Measurements from ENCODE around the gene ZNF789.

The ZNF789 gene

DNA sequence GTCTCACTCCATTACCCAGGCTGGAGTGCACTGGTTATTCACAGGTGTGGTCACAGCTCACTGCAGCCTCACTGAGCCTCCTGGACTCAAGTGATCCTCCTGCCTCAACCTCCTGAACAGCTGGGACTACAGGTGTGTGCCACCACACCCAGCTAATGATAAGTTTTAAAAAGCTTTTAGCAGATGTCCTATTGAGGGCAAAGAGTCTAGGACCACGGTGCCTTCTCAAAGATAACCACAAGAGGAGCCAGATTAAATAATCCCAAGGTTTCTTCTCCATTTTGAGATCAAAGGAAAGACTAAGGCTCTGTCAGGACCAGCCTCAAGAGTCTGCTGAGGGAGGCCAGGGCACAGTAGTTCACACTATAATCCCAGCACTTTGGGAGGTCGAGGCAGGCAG, 11.5 kb upstream of the ZNF789 start:
- Histone ChIP-seq H3K36me3 (ENCODE audit: insufficient read depth, low read length) (peaks cover 47% of the 10 kb centered on the region), H3K9ac (ENCODE audit: low read length) (no peak overlapping the region), H3K27me3 (ENCODE audit: control insufficient read depth in 1 of 2, insufficient read depth in 2 of 2, low read length in 2 of 2) (no peaks in the 10 kb centered on the region), H3K4me1 (ENCODE audit: insufficient read depth, low read length) (peaks cover 17% of the 10 kb centered on the region), H3K27ac (ENCODE audit: low read depth, low read length) (no peak overlapping the region), H3K4me3 (ENCODE audit: low read depth in 1 of 2, low read length in 2 of 2) (no peak overlapping the region), H3K9me3 (ENCODE audit: low read length) (no peaks in the 10 kb centered on the region)

DNA sequence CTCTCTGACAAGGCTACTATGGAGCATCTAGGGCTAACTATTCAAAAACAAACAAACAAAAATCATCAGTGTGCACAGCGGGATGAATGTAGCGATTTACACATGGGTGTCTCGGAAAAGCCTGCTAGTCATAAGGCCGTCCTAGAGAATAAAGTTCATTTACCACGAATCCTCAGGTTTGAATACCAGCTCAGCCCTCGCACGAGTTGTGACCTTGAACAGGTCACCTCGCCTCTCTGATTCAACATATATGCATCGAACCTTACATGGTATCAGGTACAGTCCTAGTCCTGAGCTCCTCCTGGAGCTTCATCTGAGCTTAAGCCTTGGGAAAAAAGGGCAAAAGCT, 7.3 kb upstream of the ZNF789 start:
- peak overlapping the region; percentile 73 to 99 for H3K4me3 ChIP-seq (ENCODE audit: low read depth in 1 of 2, low read length in 2 of 2)
- H3K9ac ChIP-seq (ENCODE audit: low read length) = peak overlapping the region; percentile 92
- H3K36me3 ChIP-seq (ENCODE audit: insufficient read depth, low read length) = peaks cover 11% of the 10 kb centered on the region
- H3K27ac ChIP-seq (ENCODE audit: low read depth, low read length) = peak overlapping the region; percentile 85
- no peaks in the 10 kb centered on the region for H3K9me3 ChIP-seq (ENCODE audit: low read length)
- no peaks in the 10 kb centered on the region for H3K27me3 ChIP-seq (ENCODE audit: control insufficient read depth in 1 of 2, insufficient read depth in 2 of 2, low read length in 2 of 2)
- H3K4me1 ChIP-seq (ENCODE audit: insufficient read depth, low read length) = peaks cover 17% of the 10 kb centered on the region

DNA sequence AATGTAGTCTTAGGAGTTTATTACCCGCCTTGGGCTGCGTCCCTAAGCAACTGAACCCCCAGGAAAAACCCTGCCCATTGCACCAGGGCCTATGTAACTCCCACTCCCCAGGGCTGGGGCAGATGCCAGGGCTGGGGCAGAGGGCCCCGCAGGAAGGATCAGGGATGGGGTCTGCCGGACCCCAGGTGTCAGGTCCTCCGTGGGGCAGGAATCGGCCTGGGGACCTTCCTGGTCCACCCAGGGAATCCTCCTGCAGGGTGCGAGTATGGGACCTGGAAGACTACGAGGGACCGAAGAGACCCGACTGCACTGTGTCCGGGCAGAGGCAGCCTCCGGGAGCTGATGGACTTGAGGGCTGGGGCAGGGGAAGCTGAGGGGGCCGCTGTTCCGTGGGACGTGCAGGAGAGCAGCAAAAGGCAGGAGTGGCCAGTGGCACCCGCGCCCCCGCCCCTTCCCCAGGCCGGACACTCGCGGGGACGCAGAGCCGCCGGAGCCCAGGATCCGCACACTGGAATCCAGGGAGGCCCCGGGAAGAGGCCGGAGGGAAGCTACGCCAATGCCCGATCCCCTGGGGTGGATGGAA, 4.3 kb upstream of the ZNF789 start:
- no peaks in the 10 kb centered on the region for H3K9me3 ChIP-seq (ENCODE audit: low read length)
- no peak overlapping the region for H3K9ac ChIP-seq (ENCODE audit: low read length)
- no peak overlapping the region for H3K27ac ChIP-seq (ENCODE audit: low read depth, low read length)
- H3K27me3 ChIP-seq (ENCODE audit: control insufficient read depth in 1 of 2, insufficient read depth in 2 of 2, low read length in 2 of 2) = no peaks in the 10 kb centered on the region
- no peak overlapping the region for H3K4me3 ChIP-seq (ENCODE audit: low read depth in 1 of 2, low read length in 2 of 2)
- H3K4me1 ChIP-seq (ENCODE audit: insufficient read depth, low read length) = peaks cover 16% of the 10 kb centered on the region
- H3K36me3 ChIP-seq (ENCODE audit: insufficient read depth, low read length) = no peaks in the 10 kb centered on the region

DNA sequence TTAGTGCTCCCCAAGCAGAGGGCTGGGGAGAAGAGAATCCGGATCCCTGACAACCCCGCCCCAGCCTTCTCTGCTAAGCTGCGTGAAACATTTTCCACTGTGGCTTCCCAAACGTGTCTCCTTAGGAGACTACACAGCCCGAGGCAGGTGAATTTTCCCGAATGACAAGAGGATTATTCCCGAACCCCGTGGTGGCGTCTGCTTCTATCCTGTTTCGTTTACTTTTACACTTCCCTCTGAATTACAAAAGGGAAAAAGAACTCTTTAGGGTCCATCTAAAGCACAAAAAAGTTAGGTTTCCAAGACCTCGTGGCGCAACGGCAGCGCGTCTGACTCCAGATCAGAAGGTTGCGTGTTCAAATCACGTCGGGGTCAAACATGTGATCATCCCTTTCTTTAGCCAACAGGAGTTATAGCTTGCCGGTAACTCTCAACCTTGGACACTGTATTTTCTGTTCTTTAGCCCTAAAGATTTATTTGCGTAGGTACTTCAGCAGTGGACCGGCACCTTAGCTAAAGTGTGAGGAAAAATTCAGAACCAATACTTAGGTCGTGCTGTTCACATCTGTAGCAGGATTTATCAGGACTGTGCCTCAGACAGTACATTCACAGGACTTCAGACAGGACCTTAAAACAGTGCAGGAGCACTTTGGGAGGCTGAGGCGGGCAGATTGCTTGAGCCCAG, 3.2 kb upstream of the ZNF789 start:
- Histone ChIP-seq H3K27ac (ENCODE audit: low read depth, low read length) (no peak overlapping the region), H3K9ac (ENCODE audit: low read length) (no peak overlapping the region), H3K4me3 (ENCODE audit: low read depth in 1 of 2, low read length in 2 of 2) (no peak overlapping the region), H3K27me3 (ENCODE audit: control insufficient read depth in 1 of 2, insufficient read depth in 2 of 2, low read length in 2 of 2) (no peaks in the 10 kb centered on the region), H3K4me1 (ENCODE audit: insufficient read depth, low read length) (peaks cover 19% of the 10 kb centered on the region), H3K9me3 (ENCODE audit: low read length) (no peaks in the 10 kb centered on the region), H3K36me3 (ENCODE audit: insufficient read depth, low read length) (no peaks in the 10 kb centered on the region)

DNA sequence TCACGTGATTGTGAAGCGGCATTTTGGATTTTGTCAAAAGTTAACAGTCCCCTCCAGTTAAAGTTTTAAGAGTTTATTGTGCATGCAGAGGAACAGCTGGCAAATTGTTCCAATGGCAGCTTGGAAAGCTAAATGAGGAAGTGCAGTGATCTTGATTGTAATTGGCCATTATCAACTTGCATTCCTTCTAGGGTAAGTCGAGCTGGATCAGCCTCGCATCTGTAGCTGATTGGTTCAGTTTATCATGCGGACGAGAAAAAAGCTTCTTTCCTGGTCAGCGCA, 566 bp downstream of the ZNF789 start:
- Histone ChIP-seq H3K27ac (ENCODE audit: low read depth, low read length) (peak overlapping the region; percentile 76), H3K36me3 (ENCODE audit: insufficient read depth, low read length) (peaks cover 6% of the 10 kb centered on the region), H3K9me3 (ENCODE audit: low read length) (no peaks in the 10 kb centered on the region), H3K27me3 (ENCODE audit: control insufficient read depth in 1 of 2, insufficient read depth in 2 of 2, low read length in 2 of 2) (no peaks in the 10 kb centered on the region), H3K4me3 (ENCODE audit: low read depth in 1 of 2, low read length in 2 of 2) (peak overlapping the region; percentile 70 to 92), H3K9ac (ENCODE audit: low read length) (peak overlapping the region; percentile 68), H3K4me1 (ENCODE audit: insufficient read depth, low read length) (peaks cover 10% of the 10 kb centered on the region)

DNA sequence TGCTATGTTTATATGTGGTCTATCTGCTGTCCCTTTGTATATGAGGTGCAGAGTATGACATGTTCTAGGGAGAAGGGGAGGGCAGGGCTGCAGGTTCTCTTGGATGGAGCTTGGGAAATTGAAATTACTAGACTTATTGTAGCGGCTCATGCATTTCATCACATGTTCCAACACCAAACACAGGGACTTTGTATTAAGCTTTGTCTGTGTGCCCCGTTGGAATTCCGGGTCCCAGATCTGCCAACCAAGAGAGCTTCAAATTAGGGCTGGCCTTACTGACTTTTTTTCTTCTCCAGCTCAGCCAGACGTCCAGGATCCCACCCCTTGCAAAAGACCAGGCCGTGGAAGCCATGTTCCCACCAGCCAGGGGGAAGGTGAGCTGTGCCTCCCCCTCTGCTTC, 3.4 kb downstream of the ZNF789 start:
- peaks cover 16% of the 10 kb centered on the region for H3K36me3 ChIP-seq (ENCODE audit: insufficient read depth, low read length)
- no peaks in the 10 kb centered on the region for H3K9me3 ChIP-seq (ENCODE audit: low read length)
- no peaks in the 10 kb centered on the region for H3K27me3 ChIP-seq (ENCODE audit: control insufficient read depth in 1 of 2, insufficient read depth in 2 of 2, low read length in 2 of 2)
- no peak overlapping the region for H3K9ac ChIP-seq (ENCODE audit: low read length)
- H3K27ac ChIP-seq (ENCODE audit: low read depth, low read length) = no peak overlapping the region
- H3K4me1 ChIP-seq (ENCODE audit: insufficient read depth, low read length) = peaks cover 14% of the 10 kb centered on the region
- no peak overlapping the region for H3K4me3 ChIP-seq (ENCODE audit: low read depth in 1 of 2, low read length in 2 of 2)

DNA sequence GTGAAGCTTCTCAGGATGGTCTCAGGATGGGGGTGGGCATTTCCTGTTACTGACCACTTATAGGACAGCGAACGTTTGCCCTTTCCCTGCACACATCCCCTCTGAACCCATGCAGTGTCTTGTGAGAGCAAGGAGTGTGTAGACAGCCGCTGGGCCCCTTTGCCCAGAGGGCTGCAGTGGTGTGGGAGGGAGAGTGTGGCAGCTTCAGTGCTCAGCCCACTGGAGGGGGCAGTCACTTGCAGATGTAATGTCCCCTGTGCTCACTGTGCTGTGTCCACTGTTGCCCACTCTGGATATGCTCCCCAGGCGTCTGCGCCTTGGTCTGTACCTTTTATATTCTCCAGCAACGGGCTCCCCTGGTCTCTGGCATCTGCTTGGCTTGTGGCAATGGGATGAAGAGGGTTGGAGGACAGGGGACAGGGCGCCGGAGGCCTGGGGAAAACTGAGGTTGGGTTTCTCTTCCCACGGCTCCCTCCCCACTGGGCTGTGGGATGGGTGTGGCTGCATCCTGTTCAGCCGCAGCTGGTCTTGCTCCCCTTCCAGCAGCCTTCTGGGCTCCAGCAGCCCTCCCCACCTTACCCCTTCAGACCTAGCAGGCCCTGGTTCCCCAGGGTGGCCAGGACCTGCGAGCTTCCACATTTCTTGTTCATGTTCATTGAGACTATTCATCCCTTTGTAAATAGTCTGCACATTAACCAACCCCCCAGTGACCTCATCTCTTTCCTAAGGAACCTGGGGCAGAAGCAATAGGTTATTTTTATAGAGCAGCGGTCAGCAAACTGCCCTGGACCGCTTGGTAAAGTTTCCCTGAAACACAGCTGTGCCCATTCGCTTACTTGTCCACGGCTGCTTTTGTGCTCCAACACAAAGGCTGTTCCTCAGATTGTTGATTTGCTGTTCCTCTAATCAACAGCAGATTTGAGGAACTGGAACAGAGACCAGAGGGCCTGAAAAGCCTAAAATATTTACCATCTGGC, 6.1 kb downstream of the ZNF789 start:
- Histone ChIP-seq H3K4me3 (ENCODE audit: low read depth in 1 of 2, low read length in 2 of 2) (no peak overlapping the region), H3K27ac (ENCODE audit: low read depth, low read length) (no peak overlapping the region), H3K9ac (ENCODE audit: low read length) (no peak overlapping the region), H3K27me3 (ENCODE audit: control insufficient read depth in 1 of 2, insufficient read depth in 2 of 2, low read length in 2 of 2) (no peaks in the 10 kb centered on the region), H3K36me3 (ENCODE audit: insufficient read depth, low read length) (peaks cover 17% of the 10 kb centered on the region), H3K4me1 (ENCODE audit: insufficient read depth, low read length) (peaks cover 7% of the 10 kb centered on the region), H3K9me3 (ENCODE audit: low read length) (no peaks in the 10 kb centered on the region)

DNA sequence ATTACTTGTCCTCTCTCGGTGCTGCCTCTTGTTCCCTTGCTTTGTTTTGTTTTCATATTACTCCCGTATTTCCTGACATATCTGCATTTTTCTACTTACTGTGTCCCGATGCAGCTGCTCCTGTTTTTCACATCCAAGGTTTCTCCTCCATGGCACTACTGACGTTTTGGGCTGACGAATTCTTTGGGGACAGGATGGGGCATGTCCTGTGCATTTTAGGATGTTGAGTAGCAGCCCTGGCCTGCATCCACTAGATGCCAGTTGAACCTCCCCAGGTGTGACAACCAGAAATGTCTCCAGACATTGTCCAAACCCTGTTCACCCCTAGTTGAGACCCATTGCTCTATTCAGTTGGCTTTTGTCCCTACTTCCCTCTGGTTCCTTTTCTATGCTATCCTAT, 12.4 kb downstream of the ZNF789 start:
- Histone ChIP-seq H3K9ac (ENCODE audit: low read length) (no peak overlapping the region), H3K27ac (ENCODE audit: low read depth, low read length) (no peak overlapping the region), H3K36me3 (ENCODE audit: insufficient read depth, low read length) (peaks cover 19% of the 10 kb centered on the region), H3K4me3 (ENCODE audit: low read depth in 1 of 2, low read length in 2 of 2) (no peak overlapping the region), H3K9me3 (ENCODE audit: low read length) (no peaks in the 10 kb centered on the region), H3K4me1 (ENCODE audit: insufficient read depth, low read length) (no peaks in the 10 kb centered on the region), H3K27me3 (ENCODE audit: control insufficient read depth in 1 of 2, insufficient read depth in 2 of 2, low read length in 2 of 2) (no peaks in the 10 kb centered on the region)

DNA sequence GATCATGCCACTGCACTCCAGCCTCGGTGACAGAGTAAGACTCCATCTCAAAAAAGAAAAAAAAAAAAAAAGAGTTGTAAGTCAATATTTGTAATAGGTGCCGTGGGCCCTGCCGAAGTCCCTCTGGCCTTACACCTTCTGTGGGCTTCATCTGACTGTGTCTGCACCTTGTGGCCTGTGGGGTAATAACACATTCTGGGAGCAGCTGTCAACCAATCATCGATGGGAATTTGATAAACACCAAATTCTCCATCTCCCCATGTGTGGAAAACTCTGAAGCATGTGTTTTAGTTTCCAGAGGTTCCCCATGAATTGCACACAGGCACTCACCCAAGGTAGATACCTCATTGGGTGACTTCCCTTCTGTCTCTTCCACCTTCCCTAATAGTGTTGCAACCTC, 16.5 kb downstream of the ZNF789 start:
- Histone ChIP-seq H3K9me3 (ENCODE audit: low read length) (peaks cover 13% of the 10 kb centered on the region), H3K4me3 (ENCODE audit: low read depth in 1 of 2, low read length in 2 of 2) (no peak overlapping the region), H3K9ac (ENCODE audit: low read length) (no peak overlapping the region), H3K36me3 (ENCODE audit: insufficient read depth, low read length) (peaks cover 24% of the 10 kb centered on the region), H3K27me3 (ENCODE audit: control insufficient read depth in 1 of 2, insufficient read depth in 2 of 2, low read length in 2 of 2) (no peaks in the 10 kb centered on the region), H3K27ac (ENCODE audit: low read depth, low read length) (no peak overlapping the region), H3K4me1 (ENCODE audit: insufficient read depth, low read length) (no peaks in the 10 kb centered on the region)

DNA sequence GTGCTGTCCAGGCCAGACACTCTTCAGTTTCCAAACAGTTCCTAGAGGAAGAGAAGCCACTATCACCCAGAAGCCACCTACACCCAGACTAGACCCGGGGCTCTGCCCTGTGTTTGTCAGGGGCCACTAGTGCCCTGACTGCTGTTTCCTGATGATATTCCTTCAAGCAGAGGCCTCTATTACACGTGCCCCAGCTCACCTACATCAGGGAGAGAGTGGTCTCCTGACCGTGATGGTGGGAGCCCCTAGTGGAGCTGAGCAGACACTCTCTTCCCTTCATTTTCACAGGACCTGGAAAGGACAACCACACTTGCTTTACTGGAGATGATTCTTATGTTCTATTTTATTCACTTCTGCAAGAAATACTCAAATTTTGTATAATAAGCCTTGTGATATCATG, 18.2 kb downstream of the ZNF789 start:
- Histone ChIP-seq H3K27me3 (ENCODE audit: control insufficient read depth in 1 of 2, insufficient read depth in 2 of 2, low read length in 2 of 2) (no peaks in the 10 kb centered on the region), H3K9me3 (ENCODE audit: low read length) (peaks cover 15% of the 10 kb centered on the region), H3K4me3 (ENCODE audit: low read depth in 1 of 2, low read length in 2 of 2) (no peak overlapping the region), H3K36me3 (ENCODE audit: insufficient read depth, low read length) (peaks cover 27% of the 10 kb centered on the region), H3K9ac (ENCODE audit: low read length) (no peak overlapping the region), H3K27ac (ENCODE audit: low read depth, low read length) (no peak overlapping the region), H3K4me1 (ENCODE audit: insufficient read depth, low read length) (no peaks in the 10 kb centered on the region)

DNA sequence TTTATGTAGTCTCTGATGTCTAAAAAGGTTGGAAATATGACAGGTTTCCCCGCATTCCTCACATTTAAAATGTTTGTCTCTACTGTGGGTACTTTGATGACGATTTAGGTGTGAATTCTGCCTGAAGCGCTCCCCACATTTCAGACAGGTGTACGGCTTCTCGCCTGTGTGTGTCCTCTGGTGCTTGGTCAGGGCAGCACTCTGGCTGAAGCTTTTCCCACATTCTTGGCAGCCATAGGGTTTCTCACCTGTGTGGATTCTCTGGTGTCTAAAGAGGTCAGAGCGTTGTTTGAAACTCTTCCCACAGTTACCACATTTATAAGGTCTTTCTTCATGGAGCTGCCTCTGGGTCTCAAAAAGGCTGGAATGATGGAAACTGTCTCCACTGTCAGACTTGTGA, 21.1 kb downstream of the ZNF789 start:
- no peak overlapping the region for H3K9ac ChIP-seq (ENCODE audit: low read length)
- H3K4me3 ChIP-seq (ENCODE audit: low read depth in 1 of 2, low read length in 2 of 2) = peak overlapping the region in 1 of 2 donors; percentile 22
- peaks cover 29% of the 10 kb centered on the region for H3K36me3 ChIP-seq (ENCODE audit: insufficient read depth, low read length)
- no peaks in the 10 kb centered on the region for H3K27me3 ChIP-seq (ENCODE audit: control insufficient read depth in 1 of 2, insufficient read depth in 2 of 2, low read length in 2 of 2)
- no peak overlapping the region for H3K27ac ChIP-seq (ENCODE audit: low read depth, low read length)
- H3K4me1 ChIP-seq (ENCODE audit: insufficient read depth, low read length) = peaks cover 14% of the 10 kb centered on the region
- H3K9me3 ChIP-seq (ENCODE audit: low read length) = peaks cover 15% of the 10 kb centered on the region
